Stimulated activated CD8-positive, alpha-beta memory T cell treated with anti-CD3 and anti-CD28 coated beads, Interleukin-4, amount 100 ng/mL, for 48 hours (primary cell): ENCODE measurements around the gene MTOR.

Experiments
- DNase-seq: peaks from one replicate; pipeline ENCODE4 v3.0.0-alpha.2; 2020

The MTOR gene

DNA sequence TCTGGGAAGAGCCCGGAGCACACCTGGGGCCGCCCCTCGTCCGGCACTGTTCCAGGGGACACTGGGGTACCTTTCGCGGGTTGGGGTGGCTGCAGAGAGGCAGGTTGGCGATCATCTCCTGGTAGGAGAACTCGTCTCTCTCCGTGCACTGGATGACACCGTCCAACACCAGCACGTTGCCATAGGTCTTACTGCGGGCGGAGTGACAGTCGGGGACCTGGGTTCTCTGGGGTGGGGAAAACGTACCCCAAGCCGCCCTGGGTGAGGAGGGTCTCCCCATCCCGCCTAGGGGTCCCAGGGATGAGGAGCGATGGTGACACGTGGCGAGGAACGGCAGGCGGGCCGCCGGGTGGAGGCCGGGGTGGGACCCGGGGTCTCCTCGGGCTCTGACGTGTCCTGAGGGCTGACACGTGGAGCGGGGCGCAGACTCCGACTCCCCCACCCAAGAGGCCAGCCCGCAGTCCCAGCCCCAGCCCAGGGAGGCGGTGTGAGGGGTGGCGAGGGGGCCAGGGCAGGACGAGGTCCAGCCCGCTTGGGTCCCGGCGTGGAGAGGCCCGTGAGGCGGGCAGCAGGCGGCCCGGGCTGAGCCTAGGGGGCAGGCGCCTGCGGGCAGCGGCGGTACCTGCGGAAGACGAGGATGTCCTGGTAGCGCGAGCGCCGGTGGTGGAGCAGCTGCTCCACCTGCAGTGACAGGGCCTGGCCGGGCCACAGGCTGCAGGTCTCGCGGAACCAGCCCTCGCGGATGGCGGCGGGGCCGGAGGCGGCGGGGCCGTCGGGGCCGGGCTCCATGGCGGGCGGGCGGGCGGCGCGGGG lies 203.0 kb downstream of the MTOR start:
- DNase-seq, result no peak

DNA sequence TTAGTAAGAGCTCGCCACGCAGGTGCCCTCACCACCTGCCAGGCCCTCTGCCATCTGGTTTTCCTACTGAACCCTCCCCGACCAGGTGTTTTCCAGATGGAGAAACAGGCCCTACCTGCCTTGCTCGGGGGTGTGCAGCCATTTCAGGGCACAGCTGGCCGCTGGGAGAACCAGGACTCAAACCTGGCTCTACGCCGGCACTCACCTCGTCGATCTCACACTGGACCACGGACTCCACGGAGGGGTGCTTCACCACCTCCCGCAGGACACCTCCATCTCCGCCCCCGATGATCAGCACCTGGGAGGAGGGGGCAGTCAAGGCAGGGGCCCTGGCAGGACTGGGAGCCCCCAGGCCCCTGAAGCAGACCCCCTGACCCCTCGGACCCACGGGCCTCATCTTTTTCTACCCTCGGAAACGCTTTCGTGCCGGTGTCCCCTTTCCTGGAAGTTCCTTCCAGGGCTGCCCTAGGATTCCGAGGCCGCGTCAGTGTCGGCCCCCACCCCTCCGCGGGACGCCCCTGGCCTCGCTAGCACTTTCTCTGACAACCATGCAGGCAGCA lies 203.7 kb downstream of the MTOR start:
- DNase-seq, result no peak

DNA sequence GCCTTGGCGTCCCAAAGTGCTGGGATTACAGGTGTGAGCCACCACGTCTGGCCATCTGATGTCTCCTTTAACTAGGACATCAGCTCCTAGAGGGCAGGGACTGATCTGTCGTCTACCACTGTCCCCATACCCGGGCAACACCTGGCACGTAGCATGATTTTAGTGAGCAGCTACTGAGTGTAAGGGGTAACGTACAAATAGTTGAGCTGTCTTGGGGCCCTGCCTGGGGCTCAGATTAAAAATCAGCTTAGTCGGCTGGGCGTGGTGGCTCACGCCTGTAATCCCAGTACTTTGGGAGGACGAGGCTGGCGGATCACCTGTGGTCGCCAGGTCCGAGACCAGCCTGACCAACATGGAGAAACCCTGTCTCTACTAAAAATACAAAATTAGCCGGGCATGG lies 204.3 kb downstream of the MTOR start:
- DNase-seq, result no peak

DNA sequence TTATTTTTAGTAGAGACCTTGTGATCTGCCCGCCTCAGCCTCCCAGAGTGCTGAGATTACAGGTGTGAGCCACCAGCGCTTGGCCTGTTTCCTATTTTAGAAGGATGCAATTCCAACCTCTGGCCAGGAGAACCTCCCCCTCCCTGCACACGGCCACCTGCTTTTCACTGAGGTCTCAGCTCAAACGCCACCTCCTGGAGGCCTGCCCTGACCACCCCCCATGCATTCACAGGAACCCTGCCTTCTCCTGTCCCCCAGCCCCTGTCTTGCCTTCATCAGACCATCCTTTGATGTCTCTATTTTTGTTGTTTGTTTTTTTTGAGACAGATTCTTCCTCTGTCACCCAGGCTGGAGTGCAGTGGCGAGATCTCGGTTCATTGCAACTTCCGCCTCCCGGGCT lies 204.9 kb downstream of the MTOR start:
- no peak for DNase-seq
